Activated naive CD4-positive, alpha-beta T cell treated with anti-CD3 and anti-CD28 coated beads, Interleukin-2, amount 50 U/mL, for 24 hours (primary cell): ENCODE results near the gene SCGN.

Source experiments
- H3K27ac Mint-ChIP-seq: one replicate; pipeline ENCODE4 v1.8.0; 2021; ENCODE audit warnings: mild to moderate bottlenecking, mixed read lengths
- H3K27me3 Mint-ChIP-seq: one replicate; pipeline ENCODE4 v1.8.0; 2021; ENCODE audit warnings: mixed read lengths
- H3K36me3 Mint-ChIP-seq: one replicate; pipeline ENCODE4 v1.8.0; 2021; ENCODE audit warnings: mixed read lengths
- H3K4me1 Mint-ChIP-seq: one replicate; pipeline ENCODE4 v1.8.0; 2021; ENCODE audit warnings: mixed read lengths
- H3K4me3 Mint-ChIP-seq: one replicate; pipeline ENCODE4 v1.8.0; 2021; ENCODE audit warnings: mild to moderate bottlenecking, mixed read lengths
- H3K9me3 Mint-ChIP-seq: one replicate; pipeline ENCODE4 v1.8.0; 2021; ENCODE audit warnings: mixed read lengths

SCGN gene

DNA sequence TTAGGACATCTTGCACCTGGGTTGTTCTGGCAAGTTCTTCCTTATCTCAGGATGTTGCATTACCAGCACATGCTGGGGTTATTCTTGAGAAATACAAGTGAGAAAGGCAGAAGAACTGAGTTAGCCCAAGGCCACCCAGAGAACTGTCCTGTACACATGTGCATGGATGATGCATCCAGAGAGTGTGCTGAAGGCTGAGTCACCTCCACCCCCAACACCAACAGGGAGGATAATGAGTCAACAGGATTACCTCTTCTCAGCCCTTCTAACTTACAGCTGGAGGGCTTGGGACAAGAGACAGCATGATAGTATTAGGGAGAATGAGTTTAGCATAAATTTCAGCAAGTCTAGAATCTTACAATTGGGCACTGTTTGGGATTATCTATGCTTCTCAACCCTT is 8.5 kb downstream of the SCGN start:
- Mint-ChIP-seq H3K4me3 (no peak overlapping the region), H3K9me3 (no peaks in the 10 kb centered on the region), H3K36me3 (no peaks in the 10 kb centered on the region), H3K4me1 (no peaks in the 10 kb centered on the region), H3K27me3 (peaks cover 17% of the 10 kb centered on the region), H3K27ac (no peak overlapping the region)

- no peak overlapping the region for H3K4me3 Mint-ChIP-seq
- H3K27ac Mint-ChIP-seq = no peak overlapping the region
- H3K4me1 Mint-ChIP-seq = no peaks in the 10 kb centered on the region
- no peaks in the 10 kb centered on the region for H3K36me3 Mint-ChIP-seq
- H3K27me3 Mint-ChIP-seq = peaks cover 19% of the 10 kb centered on the region
- H3K9me3 Mint-ChIP-seq = no peaks in the 10 kb centered on the region
Measured at GRCh38 chr6:25661129-25661779, 9.2 kb downstream of the SCGN start.

- Mint-ChIP-seq H3K4me3 (no peak overlapping the region), H3K4me1 (no peaks in the 10 kb centered on the region), H3K27me3 (peaks cover 13% of the 10 kb centered on the region), H3K27ac (no peak overlapping the region), H3K36me3 (no peaks in the 10 kb centered on the region), H3K9me3 (no peaks in the 10 kb centered on the region)
Measured at GRCh38 chr6:25665455-25665854, 13.4 kb downstream of the SCGN start.

GRCh38 chr6:25669413-25669812 is 17.4 kb downstream of the SCGN start:
- peaks cover 7% of the 10 kb centered on the region for H3K27me3 Mint-ChIP-seq
- H3K9me3 Mint-ChIP-seq = no peaks in the 10 kb centered on the region
- no peak overlapping the region for H3K4me3 Mint-ChIP-seq
- no peak overlapping the region for H3K27ac Mint-ChIP-seq
- H3K4me1 Mint-ChIP-seq = no peaks in the 10 kb centered on the region
- H3K36me3 Mint-ChIP-seq = no peaks in the 10 kb centered on the region

DNA sequence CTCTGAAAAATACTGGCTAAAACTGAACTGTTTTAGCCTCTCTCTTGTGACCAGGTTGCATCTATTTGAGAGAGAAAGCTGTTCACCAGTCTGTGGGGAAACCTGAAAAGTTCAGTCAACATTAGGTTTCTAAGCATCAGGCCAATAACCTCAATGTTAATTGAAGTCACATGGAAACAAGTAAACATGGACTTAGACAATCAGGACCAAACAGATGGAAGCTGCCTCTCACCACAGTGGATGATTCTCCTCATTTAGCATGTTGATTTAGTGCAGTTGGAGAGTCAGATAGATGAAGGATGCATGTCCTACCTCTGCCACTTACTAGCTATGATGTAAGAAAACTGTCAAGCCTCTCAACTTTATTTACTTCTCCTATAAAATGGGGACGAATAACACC is 18.2 kb downstream of the SCGN start:
- Mint-ChIP-seq H3K27ac (no peak overlapping the region), H3K4me3 (no peak overlapping the region), H3K4me1 (no peaks in the 10 kb centered on the region), H3K27me3 (peaks cover 2% of the 10 kb centered on the region), H3K9me3 (no peaks in the 10 kb centered on the region), H3K36me3 (no peaks in the 10 kb centered on the region)

DNA sequence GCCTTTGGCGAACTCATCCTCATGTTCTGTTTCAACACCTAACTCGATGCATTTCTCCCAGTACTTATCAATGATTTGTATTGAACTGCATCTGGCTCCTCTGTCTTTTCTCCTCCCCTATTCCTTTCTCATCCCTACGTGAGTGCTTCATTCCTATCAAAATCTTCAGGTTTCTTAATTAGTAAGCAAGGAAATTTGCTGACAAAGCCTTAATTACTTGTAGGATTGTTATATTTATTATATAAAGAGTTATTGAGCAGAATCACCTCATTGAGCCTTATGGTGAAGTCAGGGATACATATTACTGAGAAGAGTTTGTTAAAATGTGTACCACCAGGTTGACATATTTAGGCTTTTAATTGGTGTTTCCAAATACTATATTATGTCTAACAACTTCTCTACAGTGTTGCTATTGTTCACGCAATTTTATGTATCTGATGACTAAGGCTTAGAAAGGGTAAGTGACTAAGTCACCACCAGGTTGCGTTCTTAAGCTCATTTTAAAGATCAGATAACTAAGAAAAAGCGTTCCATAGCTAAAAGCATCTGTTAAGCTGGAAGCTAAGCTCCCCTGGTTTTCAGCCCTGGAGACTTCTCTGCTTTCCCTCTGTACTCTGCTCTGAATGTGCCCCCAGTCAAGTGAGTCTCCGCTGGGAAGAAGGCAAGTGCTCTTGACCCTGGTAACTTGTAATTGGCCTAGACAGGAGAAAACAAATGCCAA is 18.9 kb downstream of the SCGN start:
- Mint-ChIP-seq H3K4me3 (no peak overlapping the region), H3K36me3 (no peaks in the 10 kb centered on the region), H3K9me3 (no peaks in the 10 kb centered on the region), H3K27ac (no peak overlapping the region), H3K4me1 (no peaks in the 10 kb centered on the region), H3K27me3 (no peaks in the 10 kb centered on the region)

DNA sequence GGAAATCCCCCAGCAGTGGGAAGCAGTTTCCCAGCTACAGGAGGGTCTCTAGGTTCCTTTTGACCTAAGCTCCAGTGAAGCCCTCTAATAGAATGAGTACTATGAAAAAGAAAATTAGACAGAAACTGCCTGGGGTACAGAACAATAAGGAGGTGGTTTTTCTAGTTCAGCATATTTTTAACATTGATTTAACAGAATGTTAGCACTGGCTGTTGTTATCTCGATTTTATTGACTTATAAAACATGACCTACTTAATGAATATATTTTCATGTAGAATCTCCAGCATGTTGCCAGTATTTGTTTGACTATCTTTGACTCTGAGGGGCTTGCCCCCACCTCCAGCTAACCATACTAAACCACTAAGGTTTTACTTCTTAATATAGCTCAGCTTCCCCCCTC is 19.6 kb downstream of the SCGN start:
- Mint-ChIP-seq H3K9me3 (no peaks in the 10 kb centered on the region), H3K4me3 (no peak overlapping the region), H3K4me1 (no peaks in the 10 kb centered on the region), H3K27ac (no peak overlapping the region), H3K36me3 (no peaks in the 10 kb centered on the region), H3K27me3 (no peaks in the 10 kb centered on the region)

DNA sequence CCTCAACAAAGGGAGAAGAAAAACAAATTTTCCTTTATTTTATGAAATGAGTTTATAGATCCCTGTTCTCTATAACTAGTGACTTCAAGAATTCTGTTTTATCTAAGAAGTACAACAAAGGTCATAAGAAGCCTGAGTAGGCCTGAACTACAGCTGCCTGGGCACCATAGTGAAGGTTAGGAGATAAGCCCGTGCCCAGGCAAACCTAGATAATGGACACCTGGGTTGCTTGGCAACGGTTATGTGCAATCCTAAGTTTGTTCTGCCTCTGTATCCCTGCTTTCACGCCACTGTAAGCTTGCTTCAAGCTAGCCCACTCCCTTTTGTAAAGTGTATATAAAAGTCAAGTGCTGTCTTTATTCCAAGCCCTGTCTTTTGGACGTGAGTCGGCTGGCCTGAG is 23.2 kb downstream of the SCGN start:
- Mint-ChIP-seq H3K27ac (no peak overlapping the region), H3K4me3 (no peak overlapping the region), H3K9me3 (no peaks in the 10 kb centered on the region), H3K27me3 (no peaks in the 10 kb centered on the region), H3K36me3 (no peaks in the 10 kb centered on the region), H3K4me1 (no peaks in the 10 kb centered on the region)

DNA sequence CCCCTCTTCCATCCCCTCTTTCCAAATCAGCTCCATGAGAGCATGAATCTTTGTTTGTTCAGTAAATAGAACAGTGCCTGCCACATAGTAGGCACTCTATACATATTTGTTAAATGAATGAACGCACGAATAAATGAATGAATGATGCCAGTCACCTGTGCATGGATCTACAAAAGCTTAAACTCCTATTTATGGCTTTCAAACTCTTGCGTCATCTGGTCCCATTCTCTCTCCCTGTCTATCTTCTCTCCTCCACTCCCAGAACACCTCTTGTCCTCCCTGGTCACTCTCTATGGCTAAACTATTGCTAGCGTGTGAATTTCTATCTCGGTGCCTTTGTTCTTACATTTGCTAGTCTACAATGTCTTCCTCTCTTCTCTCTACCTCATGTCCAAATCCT is 24.8 kb downstream of the SCGN start:
- H3K27ac Mint-ChIP-seq = no peak overlapping the region
- H3K27me3 Mint-ChIP-seq = no peaks in the 10 kb centered on the region
- H3K4me3 Mint-ChIP-seq = no peak overlapping the region
- H3K36me3 Mint-ChIP-seq = no peaks in the 10 kb centered on the region
- H3K4me1 Mint-ChIP-seq = no peaks in the 10 kb centered on the region
- no peaks in the 10 kb centered on the region for H3K9me3 Mint-ChIP-seq

- Mint-ChIP-seq H3K27ac (no peak overlapping the region), H3K27me3 (peaks cover 1% of the 10 kb centered on the region), H3K4me1 (no peaks in the 10 kb centered on the region), H3K9me3 (no peaks in the 10 kb centered on the region), H3K4me3 (no peak overlapping the region), H3K36me3 (no peaks in the 10 kb centered on the region)
Measured at GRCh38 chr6:25681848-25682247, 29.8 kb downstream of the SCGN start.

DNA sequence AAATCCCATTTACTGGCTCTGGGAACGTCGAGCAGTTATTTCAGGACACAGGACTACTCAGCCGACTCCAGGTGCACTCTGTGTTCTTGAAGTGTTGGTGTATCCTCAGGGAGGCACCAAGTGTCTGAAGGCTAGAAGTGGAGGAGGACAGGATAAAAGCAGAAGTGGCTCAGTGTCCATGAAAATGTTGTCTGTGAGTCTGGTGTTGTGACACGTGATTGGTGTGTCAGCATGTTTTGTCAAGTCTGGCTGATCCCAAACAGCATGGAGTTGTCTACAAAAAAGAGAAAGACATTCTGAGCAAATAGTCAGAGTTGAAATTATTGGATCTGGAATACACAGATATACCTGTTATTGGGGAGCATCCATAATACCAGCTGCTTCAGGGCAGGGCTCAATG is 30.3 kb downstream of the SCGN start:
- no peak overlapping the region for H3K27ac Mint-ChIP-seq
- no peaks in the 10 kb centered on the region for H3K4me1 Mint-ChIP-seq
- H3K36me3 Mint-ChIP-seq = no peaks in the 10 kb centered on the region
- peaks cover 1% of the 10 kb centered on the region for H3K27me3 Mint-ChIP-seq
- H3K9me3 Mint-ChIP-seq = no peaks in the 10 kb centered on the region
- H3K4me3 Mint-ChIP-seq = no peak overlapping the region

DNA sequence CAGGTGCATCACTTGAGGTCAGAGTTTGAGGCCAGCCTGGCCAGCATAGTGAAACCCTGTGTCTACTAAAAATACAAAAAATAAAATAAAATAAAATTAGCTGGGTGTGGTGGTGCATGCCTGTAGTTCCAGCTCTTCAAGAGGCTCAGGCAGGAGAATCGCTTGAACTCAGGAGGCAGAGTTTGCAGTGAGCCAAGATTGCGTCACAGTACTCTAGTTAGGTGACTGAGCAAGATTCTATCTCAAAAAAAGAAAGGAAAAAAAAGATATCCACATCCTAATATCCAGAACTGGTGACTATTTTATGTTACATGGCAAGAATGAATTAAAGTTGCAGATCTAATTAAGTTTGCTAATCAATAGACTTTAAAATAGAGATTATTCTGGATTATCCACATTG is 32.5 kb downstream of the SCGN start:
- H3K4me3 Mint-ChIP-seq = no peak overlapping the region
- H3K27ac Mint-ChIP-seq = peak overlapping the region; percentile 44
- no peaks in the 10 kb centered on the region for H3K9me3 Mint-ChIP-seq
- H3K27me3 Mint-ChIP-seq = peaks cover 4% of the 10 kb centered on the region
- no peaks in the 10 kb centered on the region for H3K36me3 Mint-ChIP-seq
- no peaks in the 10 kb centered on the region for H3K4me1 Mint-ChIP-seq

DNA sequence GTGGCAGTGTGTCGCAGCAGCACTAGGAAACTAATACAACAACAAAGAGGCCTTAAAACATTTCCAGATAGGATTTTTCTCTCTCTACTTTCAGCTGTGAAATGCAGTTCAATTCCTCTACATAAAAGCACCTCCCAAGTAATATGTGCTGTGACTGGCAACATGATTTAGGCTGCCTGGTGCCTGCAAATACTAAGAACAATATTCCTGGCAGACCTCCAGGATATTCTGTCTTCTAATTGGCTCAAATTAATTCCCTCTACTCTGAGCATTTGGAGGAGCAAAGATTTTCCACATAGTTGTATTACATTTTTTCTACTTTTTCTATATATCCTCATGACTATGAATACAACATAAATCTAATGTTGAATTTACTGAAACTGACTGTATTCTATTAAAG is 33.2 kb downstream of the SCGN start:
- no peak overlapping the region for H3K27ac Mint-ChIP-seq
- H3K4me1 Mint-ChIP-seq = no peaks in the 10 kb centered on the region
- peaks cover 6% of the 10 kb centered on the region for H3K27me3 Mint-ChIP-seq
- no peak overlapping the region for H3K4me3 Mint-ChIP-seq
- H3K9me3 Mint-ChIP-seq = no peaks in the 10 kb centered on the region
- H3K36me3 Mint-ChIP-seq = no peaks in the 10 kb centered on the region

DNA sequence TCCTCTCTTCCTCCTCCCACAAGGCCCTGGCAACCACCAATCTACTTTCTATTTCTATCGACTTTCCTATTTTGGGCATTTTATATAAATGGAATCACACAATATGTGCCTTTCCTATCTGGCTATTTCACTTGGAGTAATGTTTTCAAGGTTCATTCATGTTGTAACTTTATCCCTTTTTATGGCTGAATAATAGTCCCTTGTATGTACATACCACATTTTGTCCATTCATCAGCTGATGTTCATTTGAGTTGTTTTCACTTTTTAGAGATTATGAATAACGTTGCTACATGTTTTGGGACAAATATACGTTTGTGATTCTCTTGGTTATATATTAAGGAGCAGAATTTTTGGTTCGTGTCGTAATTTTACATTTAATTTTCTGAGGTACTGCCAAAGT is 33.9 kb downstream of the SCGN start:
- Mint-ChIP-seq H3K27ac (no peak overlapping the region), H3K27me3 (peaks cover 7% of the 10 kb centered on the region), H3K4me1 (no peaks in the 10 kb centered on the region), H3K9me3 (no peaks in the 10 kb centered on the region), H3K36me3 (no peaks in the 10 kb centered on the region), H3K4me3 (no peak overlapping the region)

GRCh38 chr6:25686856-25687255 is 34.8 kb downstream of the SCGN start:
- Mint-ChIP-seq H3K27ac (no peak overlapping the region), H3K27me3 (peaks cover 8% of the 10 kb centered on the region), H3K4me1 (no peaks in the 10 kb centered on the region), H3K9me3 (no peaks in the 10 kb centered on the region), H3K36me3 (no peaks in the 10 kb centered on the region), H3K4me3 (no peak overlapping the region)

GRCh38 chr6:25689966-25690365 is 38.0 kb downstream of the SCGN start:
- Mint-ChIP-seq H3K36me3 (no peaks in the 10 kb centered on the region), H3K4me3 (no peak overlapping the region), H3K27me3 (peaks cover 8% of the 10 kb centered on the region), H3K27ac (no peak overlapping the region), H3K9me3 (no peaks in the 10 kb centered on the region), H3K4me1 (no peaks in the 10 kb centered on the region)

- H3K9me3 Mint-ChIP-seq = no peaks in the 10 kb centered on the region
- H3K4me3 Mint-ChIP-seq = no peak overlapping the region
- no peaks in the 10 kb centered on the region for H3K4me1 Mint-ChIP-seq
- peaks cover 6% of the 10 kb centered on the region for H3K27me3 Mint-ChIP-seq
- no peak overlapping the region for H3K27ac Mint-ChIP-seq
- H3K36me3 Mint-ChIP-seq = no peaks in the 10 kb centered on the region
Measured at GRCh38 chr6:25691894-25692293, 39.9 kb downstream of the SCGN start.
